ENCODE results near the gene RELN. TPM values are rescaled to one million over a fixed set of nuclear protein-coding genes. Genes with fewer than 3 reads are reported as not detected.

Gene RELN
- total RNA-seq, 1 experiment from 2014 or later: 0.20 TPM

- POLR2A ChIA-PET: no interaction called here
- Histone ChIP-seq H3K4me3 (replicated peaks in 1 of 2; ENCODE audit: low read depth in 1 of 2, low read length in 2 of 2) (no peak overlapping the region), H2AFZ (ENCODE audit: low read depth, low read length, poor library complexity, severe bottlenecking) (no peak overlapping the region), H3K9me2 (ENCODE audit: insufficient read depth) (no peaks in the 10 kb centered on the region), H3K79me2 (ENCODE audit: insufficient read depth, low read length) (no peaks in the 10 kb centered on the region), H3K27me3 (ENCODE audit: insufficient read depth, low read length) (peaks cover 36% of the 10 kb centered on the region), H3K27ac (ENCODE audit: low read depth, low read length) (no peak overlapping the region), H3K9ac (ENCODE audit: low read length) (no peak overlapping the region), H3K4me2 (ENCODE audit: low read length) (no peak overlapping the region), H3K9me3 (ENCODE audit: control insufficient read depth in 1 of 2, insufficient read depth in 1 of 2, low read depth in 1 of 2, low read length in 2 of 2) (no peaks in the 10 kb centered on the region), H3K4me1 (ENCODE audit: control insufficient read depth in 1 of 2, insufficient read depth in 2 of 2, low read length in 2 of 2) (no peaks in the 10 kb centered on the region), H3K36me3 (ENCODE audit: control insufficient read depth in 1 of 2, insufficient read depth in 2 of 2, low read length in 2 of 2) (no peaks in the 10 kb centered on the region), H4K20me1 (ENCODE audit: insufficient read depth) (no peaks in the 10 kb centered on the region; the same call in 1 of the 2 replicates)
- DNase-seq (ENCODE audit: low read depth, low spot score): no peak
- RAD21 ChIA-PET (ENCODE audit: low non-redundant PET in 1 of 2, low total read pairs in 2 of 2, uncharacterized antibody in 2 of 2, unreplicated experiment in 2 of 2): no interaction called here
- no TSS peak for BruUV-seq (replicated peaks)
- intact Hi-C loops (cut with micrococcal nuclease): no loop called here
- ATAC-seq: no peak
- no peak for TF ChIP-seq CTCF (IDR thresholded peaks at IDR 0.05 in 2 of 3, conservative IDR thresholded peaks at IDR 0.05 in 1 of 3; ENCODE audit: borderline replicate concordance in 1 of 3, insufficient read depth in 1 of 3, low read depth in 2 of 3, low read length in 2 of 3)
- TF ChIP-seq REST (IDR thresholded peaks at IDR 0.05; ENCODE audit: low read depth): no peak
- TF ChIP-seq ZFX (IDR thresholded peaks at IDR 0.05): no peak
- no peak for TF ChIP-seq FOSL1 (IDR thresholded peaks at IDR 0.05; ENCODE audit: low read depth)
- TF ChIP-seq EZH2phosphoT487 (IDR thresholded peaks at IDR 0.05; ENCODE audit: borderline replicate concordance): no peak
- TF ChIP-seq ZNF274 (IDR thresholded peaks at IDR 0.05; ENCODE audit: low read depth, low read length): no peak
- TF ChIP-seq YY1 (IDR thresholded peaks at IDR 0.05; ENCODE audit: extremely low read depth, insufficient replicate concordance, low read depth, low read length): no peak
- no peak for TF ChIP-seq TCF7L2 (IDR thresholded peaks at IDR 0.05; ENCODE audit: borderline replicate concordance, extremely low read depth, insufficient read depth, insufficient read length)
- no peak for TF ChIP-seq RAD21 (IDR thresholded peaks at IDR 0.05; ENCODE audit: low read depth)
- CTCF ChIA-PET: no interaction called here
Observed at GRCh38 chr7:103687951-103688350, 301.5 kb downstream of the RELN start.

Measured in HCT116 (cell line).